Breast epithelium (tissue), 3 donors: Measurements from ENCODE around the gene C7orf57.

Experiments
- POLR2A ChIP-seq: fragments of 450-650 bp; IDR thresholded peaks from one replicate; pipeline ENCODE4 v1.6.1; 2016; ENCODE audit warnings: antibody characterized with exemption, mild to moderate bottlenecking, moderate library complexity
- TF ChIP-seq, protein P1 (sequence below), 3 donors: fragments of 450-650 bp; IDR thresholded peaks; one replicate each; pipeline ENCODE4 v1.5.1; 2016 to 2017; ENCODE audit warnings: antibody characterized with exemption in 3 of 3, mild to moderate bottlenecking in 3 of 3, moderate library complexity in 3 of 3

DNA sequence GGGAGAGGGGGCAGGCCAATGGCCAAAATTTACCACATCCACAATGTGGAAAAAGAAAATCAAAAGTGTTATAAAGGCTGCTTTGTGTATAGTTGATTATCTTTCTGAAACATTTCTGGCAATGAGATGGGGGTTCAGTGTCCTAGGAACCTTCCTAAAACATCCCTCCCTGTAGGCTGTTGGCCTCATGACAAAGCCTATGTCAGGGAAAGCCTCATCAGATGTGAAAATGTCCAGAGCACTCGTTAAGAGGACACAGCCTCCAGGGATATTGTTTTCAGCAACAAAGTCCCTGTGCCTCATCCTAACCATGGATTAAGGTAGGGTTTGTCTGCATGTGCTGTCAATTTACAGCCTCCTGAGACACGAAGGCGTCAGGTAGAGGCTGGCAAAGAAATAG is 23.4 kb upstream of the C7orf57 start:
- TF ChIP-seq, protein P1, sequence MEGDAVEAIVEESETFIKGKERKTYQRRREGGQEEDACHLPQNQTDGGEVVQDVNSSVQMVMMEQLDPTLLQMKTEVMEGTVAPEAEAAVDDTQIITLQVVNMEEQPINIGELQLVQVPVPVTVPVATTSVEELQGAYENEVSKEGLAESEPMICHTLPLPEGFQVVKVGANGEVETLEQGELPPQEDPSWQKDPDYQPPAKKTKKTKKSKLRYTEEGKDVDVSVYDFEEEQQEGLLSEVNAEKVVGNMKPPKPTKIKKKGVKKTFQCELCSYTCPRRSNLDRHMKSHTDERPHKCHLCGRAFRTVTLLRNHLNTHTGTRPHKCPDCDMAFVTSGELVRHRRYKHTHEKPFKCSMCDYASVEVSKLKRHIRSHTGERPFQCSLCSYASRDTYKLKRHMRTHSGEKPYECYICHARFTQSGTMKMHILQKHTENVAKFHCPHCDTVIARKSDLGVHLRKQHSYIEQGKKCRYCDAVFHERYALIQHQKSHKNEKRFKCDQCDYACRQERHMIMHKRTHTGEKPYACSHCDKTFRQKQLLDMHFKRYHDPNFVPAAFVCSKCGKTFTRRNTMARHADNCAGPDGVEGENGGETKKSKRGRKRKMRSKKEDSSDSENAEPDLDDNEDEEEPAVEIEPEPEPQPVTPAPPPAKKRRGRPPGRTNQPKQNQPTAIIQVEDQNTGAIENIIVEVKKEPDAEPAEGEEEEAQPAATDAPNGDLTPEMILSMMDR (IDR thresholded peaks at IDR 0.05): no peak
- TF ChIP-seq POLR2A: no peak
